Spleen (tissue), 7 donors: ENCODE data around the gene NPTN.

Experiments used
- POLR2A ChIP-seq, 3 donors: fragments of 450-650 bp; IDR thresholded peaks; one replicate each; pipeline ENCODE4 v1.5.1; 2017; ENCODE audit warnings: antibody characterized with exemption in 3 of 3, mild to moderate bottlenecking in 1 of 3
- POLR2AphosphoS5 ChIP-seq, 3 donors: sonication (generic); formaldehyde crosslinking; IDR thresholded peaks; one replicate each; pipeline ENCODE4 v1.5.1; 2017; ENCODE audit warnings: antibody characterized with exemption in 3 of 3
- TF ChIP-seq, protein P1 (sequence below), 11 experiments: fragments of 200-600 bp in 7 of 11; fragments of 450-650 bp in 4 of 11; sonication (generic) in 4 of 11; IDR thresholded peaks in 8 of 11; conservative IDR thresholded peaks in 3 of 11; 1 replicate in 7 of 11; 2 replicates in 4 of 11; pipeline versions ENCODE4 v1.4.0 to v1.8.0; 2016 to 2021; ENCODE audit warnings: antibody characterized with exemption in 11 of 11, inconsistent platforms in 4 of 11, mild to moderate bottlenecking in 1 of 11
- donor health status: DM: no; HTN: no; CAD: no; lungs with moderate emphysema.
- donor health status: DM: no; HTN: no; CAD: no.
- donor health status: DM: no; HTN: no; CAD: no.

DNA sequence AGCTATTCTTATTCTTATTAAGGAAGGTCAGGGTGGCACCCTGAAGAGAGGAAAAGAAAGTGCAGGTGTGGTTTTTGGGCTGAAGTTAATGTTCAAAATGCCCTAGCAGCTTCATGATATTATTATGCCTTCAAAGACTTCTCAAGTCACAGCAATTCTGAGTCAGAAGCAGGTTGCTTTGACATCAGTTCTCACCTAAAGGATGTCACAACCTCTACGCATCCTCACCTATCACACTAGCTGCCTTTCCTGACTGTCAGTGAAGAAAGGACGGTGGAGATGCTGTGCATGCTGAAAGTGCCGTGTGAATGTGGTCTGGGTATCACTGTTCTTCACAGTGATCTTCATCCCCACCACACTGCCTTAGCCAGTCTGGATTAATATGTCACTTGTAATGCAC, 49.6 kb downstream of the NPTN start:
- TF ChIP-seq, protein P1, sequence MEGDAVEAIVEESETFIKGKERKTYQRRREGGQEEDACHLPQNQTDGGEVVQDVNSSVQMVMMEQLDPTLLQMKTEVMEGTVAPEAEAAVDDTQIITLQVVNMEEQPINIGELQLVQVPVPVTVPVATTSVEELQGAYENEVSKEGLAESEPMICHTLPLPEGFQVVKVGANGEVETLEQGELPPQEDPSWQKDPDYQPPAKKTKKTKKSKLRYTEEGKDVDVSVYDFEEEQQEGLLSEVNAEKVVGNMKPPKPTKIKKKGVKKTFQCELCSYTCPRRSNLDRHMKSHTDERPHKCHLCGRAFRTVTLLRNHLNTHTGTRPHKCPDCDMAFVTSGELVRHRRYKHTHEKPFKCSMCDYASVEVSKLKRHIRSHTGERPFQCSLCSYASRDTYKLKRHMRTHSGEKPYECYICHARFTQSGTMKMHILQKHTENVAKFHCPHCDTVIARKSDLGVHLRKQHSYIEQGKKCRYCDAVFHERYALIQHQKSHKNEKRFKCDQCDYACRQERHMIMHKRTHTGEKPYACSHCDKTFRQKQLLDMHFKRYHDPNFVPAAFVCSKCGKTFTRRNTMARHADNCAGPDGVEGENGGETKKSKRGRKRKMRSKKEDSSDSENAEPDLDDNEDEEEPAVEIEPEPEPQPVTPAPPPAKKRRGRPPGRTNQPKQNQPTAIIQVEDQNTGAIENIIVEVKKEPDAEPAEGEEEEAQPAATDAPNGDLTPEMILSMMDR (IDR thresholded peaks at IDR 0.05 in 8 of 11, conservative IDR thresholded peaks at IDR 0.05 in 3 of 11), result no peak
- TF ChIP-seq POLR2A (IDR thresholded peaks at IDR 0.05) (no peak), POLR2AphosphoS5 (IDR thresholded peaks at IDR 0.05) (peak in 1 of 3 donors; percentile 4)
